GM10266 (cell line): ENCODE measurements around the gene SPTLC1.

Source experiments
- DNase-seq: peaks from one replicate; pipeline ENCODE4 v3.0.0; 2012; ENCODE audit errors: extremely low spot score
- TF ChIP-seq, protein P1 (sequence below): IDR thresholded peaks from 2 replicates; pipeline ENCODE4 v1.5.1; 2012; ENCODE audit warnings: mild to moderate bottlenecking, low read depth; ENCODE audit not compliant: control insufficient read depth, insufficient read depth; ENCODE audit errors: missing control alignments

SPTLC1 gene

DNA sequence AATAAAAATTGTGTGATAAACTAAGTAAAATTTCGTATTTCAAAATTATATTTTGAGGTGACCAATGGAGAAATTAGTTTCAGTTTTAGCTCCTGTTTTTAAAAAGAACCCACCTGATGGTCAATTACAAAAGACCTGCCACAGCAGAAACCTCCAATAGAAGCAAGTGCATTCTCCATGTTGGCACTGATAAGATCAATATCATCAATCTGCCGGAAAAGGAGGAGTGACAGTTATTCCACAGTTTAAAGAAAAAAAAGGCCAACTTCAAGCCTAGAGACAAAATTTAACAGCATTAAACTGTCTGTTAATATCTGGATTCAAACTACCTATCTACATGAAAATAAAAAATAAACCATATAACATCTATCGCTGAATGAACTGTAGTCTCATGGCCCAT, 67.7 kb downstream of the SPTLC1 start:
- no peak for DNase-seq
- TF ChIP-seq, protein P1, sequence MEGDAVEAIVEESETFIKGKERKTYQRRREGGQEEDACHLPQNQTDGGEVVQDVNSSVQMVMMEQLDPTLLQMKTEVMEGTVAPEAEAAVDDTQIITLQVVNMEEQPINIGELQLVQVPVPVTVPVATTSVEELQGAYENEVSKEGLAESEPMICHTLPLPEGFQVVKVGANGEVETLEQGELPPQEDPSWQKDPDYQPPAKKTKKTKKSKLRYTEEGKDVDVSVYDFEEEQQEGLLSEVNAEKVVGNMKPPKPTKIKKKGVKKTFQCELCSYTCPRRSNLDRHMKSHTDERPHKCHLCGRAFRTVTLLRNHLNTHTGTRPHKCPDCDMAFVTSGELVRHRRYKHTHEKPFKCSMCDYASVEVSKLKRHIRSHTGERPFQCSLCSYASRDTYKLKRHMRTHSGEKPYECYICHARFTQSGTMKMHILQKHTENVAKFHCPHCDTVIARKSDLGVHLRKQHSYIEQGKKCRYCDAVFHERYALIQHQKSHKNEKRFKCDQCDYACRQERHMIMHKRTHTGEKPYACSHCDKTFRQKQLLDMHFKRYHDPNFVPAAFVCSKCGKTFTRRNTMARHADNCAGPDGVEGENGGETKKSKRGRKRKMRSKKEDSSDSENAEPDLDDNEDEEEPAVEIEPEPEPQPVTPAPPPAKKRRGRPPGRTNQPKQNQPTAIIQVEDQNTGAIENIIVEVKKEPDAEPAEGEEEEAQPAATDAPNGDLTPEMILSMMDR: no peak

DNA sequence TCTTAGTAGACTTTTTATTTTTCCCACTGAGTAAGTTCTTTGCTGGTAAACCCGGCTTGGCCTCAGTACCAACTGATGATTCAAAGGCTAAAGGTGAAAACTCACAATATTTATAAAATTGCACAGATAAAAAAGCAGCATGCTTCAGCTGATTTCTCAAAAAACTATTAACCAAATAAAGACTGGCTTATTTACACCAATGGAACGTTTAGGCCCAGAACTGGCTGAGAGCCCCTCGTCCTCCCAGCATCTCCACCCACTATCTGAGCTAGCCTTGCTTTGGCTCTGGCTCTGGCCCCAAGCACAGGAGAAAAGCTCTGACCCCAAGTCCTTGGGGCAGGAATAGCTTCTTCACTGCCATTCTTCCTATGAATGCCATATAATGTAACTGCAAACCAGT, 68.5 kb downstream of the SPTLC1 start:
- TF ChIP-seq, protein P1: no peak
- no peak for DNase-seq

DNA sequence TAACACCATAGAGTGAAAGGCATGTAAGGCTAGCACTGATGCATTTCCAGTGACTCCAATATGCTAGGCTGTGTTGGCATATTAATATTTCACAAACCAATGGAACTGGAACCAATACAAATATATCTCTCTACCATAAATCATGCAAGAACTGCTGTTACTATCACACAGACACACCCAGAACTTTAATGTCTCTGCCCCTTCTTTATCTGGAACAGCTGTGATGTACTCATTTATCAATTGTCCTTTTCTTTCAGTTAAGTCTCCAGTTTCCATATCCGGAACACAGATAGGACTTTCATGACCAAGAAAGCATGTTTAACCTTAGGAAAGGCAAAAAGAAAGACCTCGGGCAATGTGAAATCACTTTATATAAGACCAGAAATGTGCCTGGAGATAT, 70.3 kb downstream of the SPTLC1 start:
- TF ChIP-seq, protein P1: no peak
- DNase-seq: no peak

DNA sequence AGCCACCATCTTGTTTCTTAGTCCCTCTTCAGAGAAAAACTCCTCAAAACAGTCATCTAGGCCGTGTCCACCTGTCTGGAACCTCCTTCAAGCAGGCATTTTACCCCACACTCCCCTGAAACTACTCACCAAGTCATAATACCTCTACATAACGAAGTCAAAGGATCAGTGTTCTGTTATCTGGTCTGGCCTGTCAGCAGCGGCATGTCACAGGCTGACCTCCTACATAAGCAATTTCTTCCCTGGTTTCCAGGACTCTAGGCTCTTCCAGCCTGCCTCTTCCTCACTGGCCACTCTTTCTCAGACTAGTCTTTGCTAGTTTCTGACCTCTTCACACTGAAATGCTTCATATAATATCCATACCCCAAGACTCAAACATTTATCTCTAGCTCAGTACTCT, 72.2 kb downstream of the SPTLC1 start:
- DNase-seq: no peak
- TF ChIP-seq, protein P1: no peak

DNA sequence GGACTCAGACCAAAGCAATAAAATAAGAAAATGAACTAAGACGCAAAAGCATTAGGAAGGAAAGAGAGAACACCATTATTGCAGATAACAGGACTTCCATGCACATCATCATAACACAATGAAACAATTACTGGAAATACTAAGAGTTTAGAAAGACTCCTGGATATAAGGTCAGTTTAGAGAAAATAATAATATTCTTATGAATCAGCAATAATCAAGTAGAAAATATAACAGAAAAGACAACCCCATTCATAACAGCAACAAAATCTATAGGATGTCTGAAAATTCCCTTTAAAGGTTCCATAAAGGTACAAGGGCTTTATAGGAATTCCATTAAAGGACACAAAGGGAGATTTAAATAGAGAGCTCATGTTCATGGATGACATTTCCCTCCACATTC, 73.0 kb downstream of the SPTLC1 start:
- TF ChIP-seq, protein P1: no peak
- DNase-seq: no peak

DNA sequence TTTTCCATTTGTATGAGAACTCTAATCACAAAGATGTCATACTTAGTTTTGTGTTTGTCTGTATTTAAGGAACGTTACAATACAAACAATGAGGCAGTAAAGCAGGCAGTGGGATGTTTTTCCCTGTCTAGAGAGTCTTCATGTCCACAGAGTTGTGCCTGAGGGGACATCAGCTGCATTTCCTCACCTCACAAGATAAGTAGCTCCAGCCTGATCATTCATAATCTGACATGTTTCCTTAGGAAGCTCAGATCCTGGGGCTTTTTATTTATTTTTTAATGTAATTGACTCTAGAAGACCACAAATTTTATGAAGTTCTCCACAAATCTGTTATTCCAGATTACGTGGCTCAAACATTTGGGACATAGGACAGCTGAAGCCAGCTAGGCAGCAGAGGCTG, 78.5 kb downstream of the SPTLC1 start:
- TF ChIP-seq, protein P1: no peak
- no peak for DNase-seq

DNA sequence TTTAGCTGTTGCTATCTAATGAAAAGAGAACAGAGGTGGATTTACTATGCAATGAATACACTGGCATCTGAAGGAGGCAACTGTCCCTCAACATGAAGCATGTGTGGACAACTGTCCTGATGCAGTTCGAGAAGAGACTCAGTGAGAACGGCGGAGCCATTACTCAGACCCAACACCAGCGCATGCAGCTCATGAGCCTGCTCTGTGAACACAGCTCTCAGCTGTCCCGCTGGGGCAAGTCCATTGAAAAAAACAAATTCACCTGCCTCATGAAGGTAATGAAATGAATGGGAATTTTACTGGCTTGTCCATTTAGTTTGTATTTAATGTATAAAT, 78.8 kb downstream of the SPTLC1 start:
- TF ChIP-seq, protein P1: no peak
- DNase-seq: no peak
